Tibial nerve (tissue), 4 donors: ENCODE results near the gene NNMT. TPM values are rescaled to one million over a fixed set of nuclear protein-coding genes. Genes with fewer than 3 reads are reported as not detected.

Experiments used
- DNase-seq, 2 donors: peaks; one replicate each; pipeline ENCODE4 v3.0.0-alpha.2; 2019; ENCODE audit warnings: low spot score in 2 of 2
- H3K27ac ChIP-seq, 4 donors: fragments of 200-600 bp; sonication (generic) in 3 of 4; one replicate each; pipeline ENCODE4 v1.5.1; 2017 to 2019; ENCODE audit warnings: mild to moderate bottlenecking in 1 of 4
- H3K27me3 ChIP-seq, 2 donors: fragments of 200-600 bp; sonication (generic) in 1 of 2; one replicate each; pipeline versions ENCODE4 v1.5.1 to v1.6.0; 2017 to 2019
- H3K36me3 ChIP-seq, 3 donors: fragments of 200-600 bp; sonication (generic); one replicate each; pipeline ENCODE4 v1.5.1; 2018 to 2019
- H3K4me1 ChIP-seq, 4 donors: fragments of 200-600 bp; sonication (generic) in 3 of 4; one replicate each; pipeline ENCODE4 v1.5.1; 2017 to 2019
- H3K4me3 ChIP-seq, 4 donors: fragments of 200-600 bp; sonication (generic) in 3 of 4; one replicate each; pipeline ENCODE4 v1.5.1; 2017 to 2019; ENCODE audit warnings: mild to moderate bottlenecking in 1 of 4, moderate library complexity in 1 of 4
- H3K9me3 ChIP-seq, 4 donors: fragments of 200-600 bp; sonication (generic) in 3 of 4; one replicate each; pipeline ENCODE4 v1.5.1; 2017 to 2019
- EP300 ChIP-seq, 2 donors: sonication (generic); formaldehyde crosslinking; IDR thresholded peaks; one replicate each; pipeline ENCODE4 v1.6.1; 2017; ENCODE audit warnings: antibody characterized with exemption in 2 of 2, mild to moderate bottlenecking in 1 of 2
- POLR2A ChIP-seq, 2 donors: fragments of 450-650 bp; IDR thresholded peaks; one replicate each; pipeline ENCODE4 v1.6.1; 2017; ENCODE audit warnings: antibody characterized with exemption in 2 of 2, mild to moderate bottlenecking in 2 of 2, moderate library complexity in 2 of 2
- WGBS, 2 donors: methylation state at CpG; one replicate each; pipeline ENCODE4 v1.1.5; 2018; 5-methylcytosine and 5-hydroxymethylcytosine counted together
- total RNA-seq, 4 donors: library from RNA; depleted of rRNA; stranded (reverse); fragments of >200 nt; gene quantifications; one replicate each; pipeline ENCODE4 v1.1.0, GENCODE V29; 2016
- TF ChIP-seq, protein P1 (sequence below), 5 experiments: fragments of 200-600 bp in 3 of 5; fragments of 450-650 bp in 2 of 5; sonication (generic) in 3 of 5; IDR thresholded peaks; one replicate each; pipeline ENCODE4 v1.5.1; 2016 to 2019; ENCODE audit warnings: antibody characterized with exemption in 5 of 5, mild to moderate bottlenecking in 3 of 5, moderate library complexity in 2 of 5

The NNMT gene
- total RNA-seq, 4 donors from 2014 or later: 520 to 1,803 (median 896) TPM

- peak; percentile 52 to 66 for DNase-seq
- peak overlapping the region in 2 of 4 donors; percentile 16 to 29 for H3K4me3 ChIP-seq
- peak overlapping the region in 3 of 4 donors; percentile 68 to 84 (median 73) for H3K27ac ChIP-seq
- no peak for TF ChIP-seq POLR2A (IDR thresholded peaks at IDR 0.05)
- TF ChIP-seq EP300 (IDR thresholded peaks at IDR 0.05): peak in 1 of 2 donors; percentile 92
- TF ChIP-seq, protein P1, sequence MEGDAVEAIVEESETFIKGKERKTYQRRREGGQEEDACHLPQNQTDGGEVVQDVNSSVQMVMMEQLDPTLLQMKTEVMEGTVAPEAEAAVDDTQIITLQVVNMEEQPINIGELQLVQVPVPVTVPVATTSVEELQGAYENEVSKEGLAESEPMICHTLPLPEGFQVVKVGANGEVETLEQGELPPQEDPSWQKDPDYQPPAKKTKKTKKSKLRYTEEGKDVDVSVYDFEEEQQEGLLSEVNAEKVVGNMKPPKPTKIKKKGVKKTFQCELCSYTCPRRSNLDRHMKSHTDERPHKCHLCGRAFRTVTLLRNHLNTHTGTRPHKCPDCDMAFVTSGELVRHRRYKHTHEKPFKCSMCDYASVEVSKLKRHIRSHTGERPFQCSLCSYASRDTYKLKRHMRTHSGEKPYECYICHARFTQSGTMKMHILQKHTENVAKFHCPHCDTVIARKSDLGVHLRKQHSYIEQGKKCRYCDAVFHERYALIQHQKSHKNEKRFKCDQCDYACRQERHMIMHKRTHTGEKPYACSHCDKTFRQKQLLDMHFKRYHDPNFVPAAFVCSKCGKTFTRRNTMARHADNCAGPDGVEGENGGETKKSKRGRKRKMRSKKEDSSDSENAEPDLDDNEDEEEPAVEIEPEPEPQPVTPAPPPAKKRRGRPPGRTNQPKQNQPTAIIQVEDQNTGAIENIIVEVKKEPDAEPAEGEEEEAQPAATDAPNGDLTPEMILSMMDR (IDR thresholded peaks at IDR 0.05): no peak
- no peaks in the 10 kb centered on the region for H3K27me3 ChIP-seq
- WGBS, 2 donors: 30 to 36% methylated on average over 9 of the region's 9 CpGs
- no peaks in the 10 kb centered on the region for H3K9me3 ChIP-seq
- H3K4me1 ChIP-seq: peaks cover 0 to 39% (median 11%) of the 10 kb centered on the region in 4 donors
- H3K36me3 ChIP-seq: peaks cover 0 to 46% (median 0%) of the 10 kb centered on the region in 3 donors
Observed at GRCh38 chr11:114307524-114308203, 11.5 kb downstream of the NNMT start.

- Histone ChIP-seq H3K9me3 (no peaks in the 10 kb centered on the region), H3K4me1 (peaks cover 0 to 41% (median 11%) of the 10 kb centered on the region in 4 donors), H3K4me3 (peak overlapping the region in 2 of 4 donors; percentile 16 to 29), H3K27ac (peak overlapping the region in 3 of 4 donors; percentile 68 to 84 (median 73)), H3K27me3 (no peaks in the 10 kb centered on the region), H3K36me3 (peaks cover 0 to 47% (median 0%) of the 10 kb centered on the region in 3 donors)
- 59 to 69% methylated on average over 6 of the region's 6 CpGs for WGBS, 2 donors
- peak in 1 of 2 donors; percentile 67 for DNase-seq
- no peak for TF ChIP-seq POLR2A (IDR thresholded peaks at IDR 0.05)
- TF ChIP-seq EP300 (IDR thresholded peaks at IDR 0.05): peak in 1 of 2 donors; percentile 91
- TF ChIP-seq, protein P1 (IDR thresholded peaks at IDR 0.05): no peak
Observed at GRCh38 chr11:114308689-114309089, 12.5 kb downstream of the NNMT start.

DNA sequence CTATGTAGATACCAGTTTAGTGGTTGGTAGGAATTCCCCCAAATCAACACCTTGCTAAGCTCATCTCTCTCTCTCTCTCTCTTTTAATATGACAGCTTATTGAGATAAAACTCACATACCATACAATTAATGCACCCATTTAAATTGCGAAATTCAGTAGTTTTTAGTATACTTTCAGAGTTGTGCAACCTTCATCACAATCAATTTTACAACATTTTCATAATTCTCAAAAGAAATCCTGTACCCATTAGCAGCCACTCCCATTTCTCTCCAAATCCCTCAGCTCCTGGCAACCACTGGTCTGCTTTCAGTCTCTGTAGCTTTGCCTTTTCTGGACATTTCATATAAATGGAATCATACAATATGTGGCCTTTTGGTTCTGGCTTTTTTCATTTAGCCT is 13.3 kb downstream of the NNMT start:
- H3K27ac ChIP-seq: peak overlapping the region in 3 of 4 donors; percentile 19 to 84 (median 73)

DNA sequence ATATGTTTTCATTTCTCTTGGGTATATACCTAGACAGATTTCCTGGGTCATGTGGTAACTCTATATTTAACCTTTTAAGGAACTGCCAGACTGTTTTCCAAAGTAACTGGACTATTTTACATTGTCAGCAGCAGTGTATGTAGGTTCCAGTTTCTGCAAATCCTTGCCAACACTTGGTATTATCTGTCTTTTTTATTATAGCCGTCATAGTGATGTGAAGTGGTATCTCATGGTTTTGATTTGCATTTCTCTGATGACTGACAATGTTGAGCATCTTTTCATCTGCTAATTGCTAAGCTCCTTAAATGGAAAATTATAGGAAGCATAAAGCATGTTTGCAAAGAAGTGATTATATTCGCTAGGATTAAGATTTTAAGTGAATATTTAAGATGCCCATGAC is 13.9 kb downstream of the NNMT start:
- H3K4me3 ChIP-seq: no peak overlapping the region
- H3K4me1 ChIP-seq: peaks cover 0 to 40% (median 11%) of the 10 kb centered on the region in 4 donors
- peaks cover 0 to 43% (median 0%) of the 10 kb centered on the region in 3 donors for H3K36me3 ChIP-seq

More for the DNA sequence above, 13.3 kb downstream of the NNMT start:
- H3K4me1 ChIP-seq: peaks cover 0 to 41% (median 11%) of the 10 kb centered on the region in 4 donors
- TF ChIP-seq EP300 (IDR thresholded peaks at IDR 0.05) (no peak), POLR2A (IDR thresholded peaks at IDR 0.05) (no peak)
- TF ChIP-seq, protein P1 (IDR thresholded peaks at IDR 0.05): no peak
- H3K9me3 ChIP-seq: no peaks in the 10 kb centered on the region
- H3K27me3 ChIP-seq: no peaks in the 10 kb centered on the region
- WGBS, 2 donors: 95 to 96% methylated on average over 1 of the region's 1 CpG
- no peak for DNase-seq
- no peak overlapping the region for H3K4me3 ChIP-seq
- H3K36me3 ChIP-seq: peaks cover 0 to 49% (median 0%) of the 10 kb centered on the region in 3 donors

More for the DNA sequence above, 13.9 kb downstream of the NNMT start:
- 95% methylated on average over 2 of the region's 2 CpGs for WGBS, 2 donors
- TF ChIP-seq EP300 (IDR thresholded peaks at IDR 0.05): no peak
- TF ChIP-seq, protein P1 (IDR thresholded peaks at IDR 0.05): no peak
- Histone ChIP-seq H3K27me3 (no peaks in the 10 kb centered on the region), H3K27ac (peak overlapping the region in 2 of 4 donors; percentile 36 to 73), H3K9me3 (no peaks in the 10 kb centered on the region)
- no peak for DNase-seq
